HG02759 (cell line): ENCODE measurements around the gene CALR.
A peak's percentile ranks its signal among the peaks of the same experiment; 100 is the strongest.
"Not testable (repeated sequence)": the region's sequence is repeated elsewhere in the genome, so short reads cannot be mapped to it uniquely, and the experiment has no call there.

Experiments
- ATAC-seq: cut with Tn5 transposase; IDR thresholded peaks from one replicate; pipeline ENCODE4 v1.9.1; 2021; ENCODE audit warnings: mild to moderate bottlenecking, moderate library complexity; ENCODE audit not compliant: unreplicated experiment

Gene CALR

GRCh38 chr19:12933287-12934072 lies 4.9 kb upstream of the CALR start, which contains the start of gene FARSA:
Gene FARSA, minus strand, starts transcription at chr19:12933711. Its CDS starts 15 bp downstream, at chr19:12933696.
- peak; percentile 48 for ATAC-seq

DNA sequence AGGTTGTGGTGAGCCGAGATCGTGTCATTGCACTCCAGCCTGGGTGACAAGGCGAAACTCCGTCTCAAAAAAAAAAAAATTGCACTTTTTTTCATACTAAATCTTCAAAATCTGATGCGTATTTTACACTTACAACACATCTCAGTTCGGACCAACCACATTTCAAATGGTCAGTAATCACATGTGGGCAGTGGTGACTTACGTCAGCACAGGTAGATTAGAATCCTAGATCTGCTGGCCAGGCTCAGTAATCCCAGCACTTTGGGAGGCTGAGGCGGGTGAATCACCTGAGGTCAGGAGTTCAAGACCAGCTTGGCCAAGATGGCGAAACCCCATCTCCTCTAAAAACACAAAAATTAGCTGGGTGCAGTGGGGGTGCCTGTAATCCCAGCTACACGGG lies 3.3 kb upstream of the CALR start:
- no peak for ATAC-seq

- no peak for ATAC-seq
These were observed 1.8 kb upstream of the CALR start for GRCh38 chr19:12936582-12936981.

DNA sequence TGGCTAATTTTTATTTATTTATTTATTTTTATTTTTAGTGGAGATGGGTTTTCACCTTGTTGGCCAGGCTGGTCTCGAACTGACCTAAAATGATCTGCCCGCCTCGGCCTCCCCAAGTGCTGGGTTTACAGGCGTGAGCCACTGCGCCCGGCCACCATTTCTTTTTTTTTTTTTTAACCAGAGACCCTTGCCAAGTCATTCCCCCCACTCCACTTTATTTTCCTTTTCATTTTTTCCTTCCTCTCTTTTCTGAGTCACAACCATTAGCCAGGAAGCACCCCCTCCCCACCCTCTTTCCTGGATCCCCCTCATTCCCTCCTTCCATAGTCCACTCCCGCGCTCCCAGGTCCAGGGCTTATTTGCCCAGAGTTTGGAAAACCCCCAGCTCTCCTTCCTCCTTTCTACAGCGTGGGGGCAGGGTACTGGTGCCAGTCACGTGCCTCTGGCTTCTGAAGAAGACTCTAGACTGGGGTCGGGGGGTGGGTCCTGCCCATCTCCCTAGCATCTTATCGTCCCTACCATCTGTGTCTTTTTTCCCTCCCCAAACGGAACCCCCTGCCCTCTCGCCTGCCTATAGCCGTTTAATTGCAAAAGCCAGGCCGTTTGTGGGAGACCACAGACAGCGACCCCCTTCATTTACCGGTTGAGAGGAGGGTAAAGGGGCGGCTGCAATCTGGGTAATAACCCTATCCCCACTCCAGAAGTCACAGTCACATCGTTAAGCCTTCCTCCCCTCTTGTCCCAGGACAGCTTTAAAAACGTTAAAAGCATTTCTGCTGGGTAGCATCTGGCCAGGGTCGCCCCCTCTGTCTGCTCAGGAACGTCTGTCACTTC lies 1.1 kb upstream of the CALR start:
- ATAC-seq: no peak

- ATAC-seq: peak; percentile 2
These were observed 581 bp downstream of the CALR start for GRCh38 chr19:12938779-12939601.

DNA sequence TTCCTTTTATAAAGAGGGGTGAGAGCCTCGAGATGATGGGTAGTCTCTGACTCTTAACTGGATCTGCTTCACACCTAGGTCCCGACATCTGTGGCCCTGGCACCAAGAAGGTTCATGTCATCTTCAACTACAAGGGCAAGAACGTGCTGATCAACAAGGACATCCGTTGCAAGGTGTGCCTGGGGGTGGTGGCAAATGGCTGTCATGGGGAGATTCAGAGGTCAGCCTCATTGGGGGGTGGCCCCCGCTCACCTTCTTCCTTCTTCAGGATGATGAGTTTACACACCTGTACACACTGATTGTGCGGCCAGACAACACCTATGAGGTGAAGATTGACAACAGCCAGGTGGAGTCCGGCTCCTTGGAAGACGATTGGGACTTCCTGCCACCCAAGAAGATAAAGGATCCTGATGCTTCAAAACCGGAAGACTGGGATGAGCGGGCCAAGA lies 1.6 kb downstream of the CALR start:
- ATAC-seq: no peak

- ATAC-seq: no peak
These were observed 2.5 kb downstream of the CALR start for GRCh38 chr19:12940897-12941296.

GRCh38 chr19:12943437-12944044 lies 5.1 kb downstream of the CALR start:
- ATAC-seq: no peak

DNA sequence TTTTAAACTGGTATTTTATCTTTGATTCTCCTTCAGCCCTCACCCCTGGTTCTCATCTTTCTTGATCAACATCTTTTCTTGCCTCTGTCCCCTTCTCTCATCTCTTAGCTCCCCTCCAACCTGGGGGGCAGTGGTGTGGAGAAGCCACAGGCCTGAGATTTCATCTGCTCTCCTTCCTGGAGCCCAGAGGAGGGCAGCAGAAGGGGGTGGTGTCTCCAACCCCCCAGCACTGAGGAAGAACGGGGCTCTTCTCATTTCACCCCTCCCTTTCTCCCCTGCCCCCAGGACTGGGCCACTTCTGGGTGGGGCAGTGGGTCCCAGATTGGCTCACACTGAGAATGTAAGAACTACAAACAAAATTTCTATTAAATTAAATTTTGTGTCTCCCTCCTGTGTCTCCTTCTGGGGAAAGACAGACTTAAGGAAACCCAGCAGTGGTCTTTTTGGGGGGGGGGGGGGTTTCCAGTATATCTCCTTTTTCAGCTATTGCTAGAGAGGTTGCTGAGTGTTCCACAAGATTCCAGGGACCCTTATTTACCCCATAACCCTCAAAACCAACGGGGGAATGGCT lies 5.8 kb downstream of the CALR start:
- ATAC-seq: no peak

DNA sequence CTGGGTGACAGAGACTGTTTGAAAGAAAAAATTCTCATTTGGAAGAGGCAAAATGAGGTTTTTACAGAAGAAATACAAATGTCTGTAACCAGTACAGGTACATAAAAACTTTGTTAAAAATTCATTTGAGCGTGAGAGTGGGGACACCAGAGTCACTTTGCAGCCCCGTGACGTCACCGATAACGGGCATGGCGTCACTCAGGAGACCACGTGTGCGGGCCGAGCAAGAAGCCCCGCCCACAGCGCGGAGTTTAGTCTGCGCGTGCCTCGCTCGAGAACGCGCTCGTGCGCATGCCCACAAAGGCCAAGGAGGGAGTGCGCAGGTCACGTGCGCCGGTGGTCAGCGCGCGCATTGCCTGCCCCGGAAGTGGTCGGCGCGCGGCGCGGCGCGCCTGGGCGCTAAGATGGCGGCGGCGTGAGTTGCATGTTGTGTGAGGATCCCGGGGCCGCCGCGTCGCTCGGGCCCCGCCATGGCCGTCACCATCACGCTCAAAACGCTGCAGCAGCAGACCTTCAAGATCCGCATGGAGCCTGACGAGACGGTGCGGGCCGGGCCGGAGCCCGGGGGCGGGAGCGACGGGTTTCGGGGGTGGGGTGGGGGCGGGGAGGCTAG lies 7.2 kb downstream of the CALR start, which contains the start of gene RAD23A:
RAD23A (plus strand) TSS at position 384 of the 613 bp plus-strand sequence; CDS start at position 471, 87 bp downstream.
- peak; percentile 87 for ATAC-seq

DNA sequence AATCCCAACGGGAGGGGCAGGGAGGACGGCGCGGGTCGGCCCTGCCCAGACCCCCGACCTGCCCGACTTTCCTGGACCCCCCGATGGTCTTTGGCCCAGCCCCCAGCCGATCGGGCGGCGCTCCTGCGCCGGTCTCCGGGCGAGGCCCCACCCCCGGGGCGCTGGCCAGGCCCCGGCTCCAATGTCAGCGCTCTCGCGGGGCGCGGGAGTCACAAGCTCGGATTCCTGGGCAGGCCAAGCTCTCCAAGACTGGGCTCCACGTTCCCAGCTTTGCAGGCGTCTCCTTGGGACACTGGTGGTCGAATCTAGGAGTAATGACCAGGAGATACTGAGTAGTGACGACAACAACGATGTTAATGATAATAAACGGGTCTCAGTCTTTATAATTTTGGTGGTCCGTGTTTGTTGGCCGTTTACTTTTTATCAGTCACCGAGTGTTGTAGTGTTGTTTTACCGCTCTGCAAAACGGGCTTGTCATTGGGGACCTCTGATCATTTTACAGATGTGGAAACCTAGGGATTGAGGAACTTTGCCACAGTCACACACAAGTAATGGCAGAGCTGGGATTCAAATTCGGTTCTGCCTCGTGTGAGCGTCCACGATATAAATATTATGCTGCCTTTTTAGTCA lies 7.8 kb downstream of the CALR start:
- ATAC-seq: peak; percentile 45

DNA sequence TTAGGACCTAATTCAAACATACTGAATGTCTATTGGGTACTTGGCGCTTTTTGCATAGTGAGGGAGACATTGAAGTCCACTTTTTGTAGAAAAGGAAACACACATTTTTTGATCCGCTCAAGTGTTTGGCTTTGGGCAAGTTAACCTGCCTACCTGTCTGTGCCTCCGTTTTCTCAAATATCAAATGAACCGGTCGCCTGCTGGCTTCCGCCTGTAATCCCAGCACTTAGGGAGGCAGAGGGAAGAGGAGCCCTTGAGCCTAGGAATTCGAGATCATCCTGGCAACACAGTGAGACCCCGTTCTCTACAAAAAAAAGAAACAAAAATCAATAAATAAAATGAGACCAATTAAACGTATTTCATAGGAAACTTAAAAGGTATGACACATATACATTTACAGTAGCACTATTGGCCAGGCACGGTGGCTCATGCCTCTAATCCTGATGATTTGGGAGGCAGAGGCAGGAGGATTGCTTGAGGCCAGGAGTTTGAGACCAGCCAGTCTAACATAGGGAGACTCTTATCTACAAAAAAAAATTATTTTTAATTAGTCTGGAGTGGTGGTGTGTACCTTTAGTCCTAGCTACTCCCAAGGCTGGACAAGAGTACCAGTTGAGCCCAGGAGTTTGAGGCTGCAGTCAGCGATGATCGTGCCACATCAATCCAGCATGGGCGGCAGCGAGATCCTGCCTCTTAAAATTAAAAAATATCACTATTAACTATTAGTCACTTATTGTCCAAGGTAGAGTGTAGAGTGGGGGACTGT lies 8.5 kb downstream of the CALR start:
- no peak for ATAC-seq

- ATAC-seq: no peak
These were observed 9.5 kb downstream of the CALR start for GRCh38 chr19:12947702-12948611.

DNA sequence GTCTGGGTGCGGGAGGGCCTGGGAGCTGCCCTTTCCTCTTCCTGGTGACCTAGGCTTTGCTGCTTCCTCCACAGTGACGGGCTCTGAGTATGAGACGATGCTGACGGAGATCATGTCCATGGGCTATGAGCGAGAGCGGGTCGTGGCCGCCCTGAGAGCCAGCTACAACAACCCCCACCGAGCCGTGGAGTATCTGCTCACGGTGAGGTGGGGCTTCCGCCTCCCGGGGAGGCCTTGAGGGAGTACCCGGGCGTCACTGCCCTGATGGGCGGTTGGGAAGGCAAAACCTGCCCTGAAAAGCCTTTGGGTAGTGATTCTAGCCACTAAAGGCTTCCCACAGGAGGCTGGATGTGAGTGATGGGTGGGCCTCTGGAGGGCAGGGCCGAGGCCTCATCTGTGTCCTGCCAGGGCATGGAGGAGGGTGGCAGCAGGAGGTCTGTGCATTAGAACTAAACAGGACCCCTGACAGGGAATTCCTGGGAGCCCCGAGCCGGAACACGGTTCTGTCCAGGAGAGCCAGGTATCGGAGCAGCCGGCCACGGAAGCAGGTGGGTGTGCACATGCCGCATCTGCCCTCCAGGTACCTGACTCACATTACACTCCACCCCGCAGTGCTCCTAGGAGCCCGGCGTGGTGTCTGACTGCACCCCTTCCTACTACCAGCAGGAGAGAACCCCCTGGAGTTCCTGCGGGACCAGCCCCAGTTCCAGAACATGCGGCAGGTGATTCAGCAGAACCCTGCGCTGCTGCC lies 10.4 kb downstream of the CALR start:
- no peak for ATAC-seq

DNA sequence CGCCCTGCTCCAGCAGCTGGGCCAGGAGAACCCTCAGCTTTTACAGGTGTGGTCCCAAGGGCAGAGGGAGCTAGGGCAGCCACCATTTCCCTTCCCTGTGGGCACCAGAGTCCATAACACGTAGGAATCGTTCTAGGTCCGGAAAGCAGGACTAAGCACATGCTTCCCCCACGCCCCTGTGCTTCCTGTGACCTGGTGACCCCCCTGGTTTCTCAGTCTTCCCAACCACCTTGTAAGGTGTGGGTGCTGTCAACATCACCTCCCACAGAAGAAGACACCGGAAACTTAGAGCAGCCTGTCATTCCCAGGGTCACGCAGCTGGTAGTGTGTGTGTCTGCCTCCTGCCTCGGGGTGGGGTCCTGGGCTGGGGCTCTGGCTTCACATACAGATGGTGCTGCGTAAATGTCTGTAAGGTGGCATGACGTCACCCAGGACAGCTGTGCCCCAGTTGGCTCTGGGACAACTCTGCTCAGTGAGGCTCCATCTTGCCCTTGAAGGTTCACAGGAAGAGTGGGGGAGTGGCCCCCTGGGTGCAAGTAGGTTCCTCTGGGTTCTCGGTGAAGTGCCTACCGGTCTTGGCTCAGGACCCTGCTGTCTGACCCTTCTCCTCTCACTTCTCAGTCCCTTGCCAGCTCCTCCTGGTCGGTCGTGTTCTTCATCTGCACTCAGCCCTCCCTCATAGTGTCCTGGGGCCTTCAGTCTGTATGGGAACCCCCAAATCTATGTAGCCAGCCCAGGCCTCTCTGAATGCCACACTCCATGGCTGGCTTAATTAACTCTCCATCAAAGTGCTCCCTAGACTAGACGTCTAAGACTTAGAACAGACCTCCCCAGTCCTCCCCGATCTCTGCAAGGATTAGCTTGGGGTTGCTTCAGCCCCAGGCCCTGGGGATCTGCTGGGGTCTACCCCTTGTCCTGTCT lies 11.2 kb downstream of the CALR start:
- no peak for ATAC-seq

GRCh38 chr19:12952050-12952449 lies 13.6 kb downstream of the CALR start:
- not testable (repeated sequence) for ATAC-seq
